HEK293 (cell line): Measurements from ENCODE around the gene ING4.

Source experiments
- BCL6B ChIP-seq: fragments of 450-650 bp; formaldehyde crosslinking; IDR thresholded peaks from 2 replicates; pipeline ENCODE4 v1.5.1; 2017; ENCODE audit warnings: missing biosample characterization, missing genetic modification characterization
- EGR2 ChIP-seq: fragments of 450-650 bp; formaldehyde crosslinking; IDR thresholded peaks from 2 replicates; pipeline ENCODE4 v1.5.1; 2016; ENCODE audit warnings: low read depth, missing biosample characterization, missing genetic modification characterization
- MYNN ChIP-seq: fragments of 450-650 bp; formaldehyde crosslinking; IDR thresholded peaks from 2 replicates; pipeline ENCODE4 v1.5.1; 2016; ENCODE audit warnings: missing biosample characterization, missing genetic modification characterization, borderline replicate concordance
- OVOL3 ChIP-seq: fragments of 450-650 bp; formaldehyde crosslinking; IDR thresholded peaks from 2 replicates; pipeline ENCODE4 v1.5.1; 2016; ENCODE audit warnings: missing biosample characterization, missing genetic modification characterization
- PRDM1 ChIP-seq: fragments of 450-650 bp; formaldehyde crosslinking; IDR thresholded peaks from 2 replicates; pipeline ENCODE4; 2016; ENCODE audit warnings: missing biosample characterization, missing genetic modification characterization
- PRDM4 ChIP-seq: fragments of 450-650 bp; formaldehyde crosslinking; IDR thresholded peaks from 2 replicates; pipeline ENCODE4 v1.5.1; 2017; ENCODE audit warnings: missing biosample characterization, missing genetic modification characterization
- RBAK ChIP-seq: fragments of 450-650 bp; formaldehyde crosslinking; IDR thresholded peaks from 2 replicates; pipeline ENCODE4 v1.5.1; 2016; ENCODE audit warnings: missing biosample characterization, missing genetic modification characterization
- SCRT2 ChIP-seq: fragments of 450-650 bp; formaldehyde crosslinking; IDR thresholded peaks from 2 replicates; pipeline ENCODE4 v1.5.1; 2016; ENCODE audit warnings: missing biosample characterization, missing genetic modification characterization
- TRIM28 ChIP-seq: IDR thresholded peaks from 2 replicates; pipeline ENCODE4 v1.6.1; 2011; ENCODE audit warnings: low read length, control low read depth, borderline replicate concordance
- YY1 ChIP-seq: fragments of 450-650 bp; formaldehyde crosslinking; IDR thresholded peaks from 2 replicates; pipeline ENCODE4 v1.5.1; 2018; ENCODE audit warnings: missing biosample characterization, missing genetic modification characterization
- YY2 ChIP-seq: fragments of 450-650 bp; formaldehyde crosslinking; IDR thresholded peaks from 2 replicates; pipeline ENCODE4 v1.5.1; 2016; ENCODE audit warnings: missing biosample characterization, missing genetic modification characterization
- ZBTB26 ChIP-seq: fragments of 450-650 bp; formaldehyde crosslinking; optimal IDR thresholded peaks from 2 replicates; pipeline ENCODE3; 2016; ENCODE audit warnings: missing biosample characterization, mild to moderate bottlenecking, missing genetic modification characterization
- ZBTB6 ChIP-seq: fragments of 450-650 bp; formaldehyde crosslinking; IDR thresholded peaks from 2 replicates; pipeline ENCODE4 v1.5.1; 2017; ENCODE audit warnings: missing biosample characterization, missing genetic modification characterization
- ZEB2 ChIP-seq: fragments of 450-650 bp; formaldehyde crosslinking; IDR thresholded peaks from 2 replicates; pipeline ENCODE4 v1.5.1; 2016; ENCODE audit warnings: missing biosample characterization, missing genetic modification characterization
- ZFP37 ChIP-seq: fragments of 450-650 bp; formaldehyde crosslinking; IDR thresholded peaks from 2 replicates; pipeline ENCODE4 v1.5.1; 2016; ENCODE audit warnings: missing biosample characterization, missing genetic modification characterization
- ZNF10 ChIP-seq: fragments of 450-650 bp; formaldehyde crosslinking; IDR thresholded peaks from 2 replicates; pipeline ENCODE4 v1.5.1; 2017; ENCODE audit warnings: missing biosample characterization, missing genetic modification characterization
- ZNF16 ChIP-seq: fragments of 450-650 bp; formaldehyde crosslinking; IDR thresholded peaks from 2 replicates; pipeline ENCODE4 v1.5.1; 2016; ENCODE audit warnings: low read depth, missing biosample characterization, missing genetic modification characterization
- ZNF202 ChIP-seq: fragments of 450-650 bp; formaldehyde crosslinking; IDR thresholded peaks from 2 replicates; pipeline ENCODE4 v1.5.1; 2016; ENCODE audit warnings: missing biosample characterization, missing genetic modification characterization, borderline replicate concordance
- ZNF266 ChIP-seq: fragments of 450-650 bp; formaldehyde crosslinking; IDR thresholded peaks from 2 replicates; pipeline ENCODE4 v1.5.1; 2016; ENCODE audit warnings: missing biosample characterization, missing genetic modification characterization, low read depth
- ZNF292 ChIP-seq: fragments of 450-650 bp; formaldehyde crosslinking; IDR thresholded peaks from 2 replicates; pipeline ENCODE4 v1.5.1; 2016; ENCODE audit warnings: low read depth, missing biosample characterization, missing genetic modification characterization, borderline replicate concordance
- ZNF37A ChIP-seq: fragments of 450-650 bp; IDR thresholded peaks from 2 replicates; pipeline ENCODE4 v1.5.1; 2018; ENCODE audit warnings: missing biosample characterization, missing genetic modification characterization
- ZNF391 ChIP-seq: fragments of 450-650 bp; formaldehyde crosslinking; IDR thresholded peaks from 2 replicates; pipeline ENCODE4 v1.5.1; 2016; ENCODE audit warnings: low read depth, missing biosample characterization, missing genetic modification characterization, borderline replicate concordance
- ZNF449 ChIP-seq: fragments of 450-650 bp; formaldehyde crosslinking; IDR thresholded peaks from 2 replicates; pipeline ENCODE4 v1.5.1; 2017; ENCODE audit warnings: missing biosample characterization, mild to moderate bottlenecking, missing genetic modification characterization, moderate library complexity
- ZNF510 ChIP-seq: fragments of 450-650 bp; formaldehyde crosslinking; IDR thresholded peaks from 2 replicates; pipeline ENCODE4 v1.5.1; 2018; ENCODE audit warnings: mild to moderate bottlenecking, missing genetic modification characterization, missing biosample characterization; ENCODE audit not compliant: insufficient replicate concordance
- ZNF560 ChIP-seq: fragments of 450-650 bp; formaldehyde crosslinking; IDR thresholded peaks from 2 replicates; pipeline ENCODE4 v1.5.1; 2017; ENCODE audit warnings: missing biosample characterization, missing genetic modification characterization, borderline replicate concordance
- ZNF596 ChIP-seq: fragments of 450-650 bp; IDR thresholded peaks from 2 replicates; pipeline ENCODE4 v1.5.0; 2018; ENCODE audit warnings: missing biosample characterization, mild to moderate bottlenecking, missing genetic modification characterization, moderate library complexity
- ZNF654 ChIP-seq: fragments of 450-650 bp; formaldehyde crosslinking; IDR thresholded peaks from 2 replicates; pipeline ENCODE4 v1.5.1; 2016; ENCODE audit warnings: low read depth, missing biosample characterization, missing genetic modification characterization
- ZNF664 ChIP-seq: fragments of 450-650 bp; formaldehyde crosslinking; IDR thresholded peaks from 2 replicates; pipeline ENCODE4 v1.5.1; 2016; ENCODE audit warnings: missing biosample characterization, missing genetic modification characterization
- ZNF785 ChIP-seq: fragments of 450-650 bp; formaldehyde crosslinking; IDR thresholded peaks from 2 replicates; pipeline ENCODE4 v1.5.1; 2016; ENCODE audit warnings: missing biosample characterization, missing genetic modification characterization
- ZNF792 ChIP-seq: fragments of 450-650 bp; formaldehyde crosslinking; IDR thresholded peaks from 2 replicates; pipeline ENCODE4 v1.5.1; 2016; ENCODE audit warnings: missing biosample characterization, missing genetic modification characterization
- ZSCAN16 ChIP-seq: fragments of 450-650 bp; formaldehyde crosslinking; IDR thresholded peaks from 2 replicates; pipeline ENCODE4 v1.5.1; 2016; ENCODE audit warnings: missing biosample characterization, missing genetic modification characterization

The ING4 gene

GRCh38 chr12:6613015-6613775, 49.7 kb downstream of the ING4 start (continued):
- TF ChIP-seq ZBTB6 (tag by site-specific recombination) (0 out of 2 replicates have a peak, but pooled peaks have one; percentile 18), ZNF596 (tag by site-specific recombination) (no peak), ZNF664 (tag by site-specific recombination) (no peak), PRDM4 (tag by site-specific recombination) (no peak; the same call in none of the 2 replicates), ZSCAN16 (tag by site-specific recombination) (no peak), EGR2 (tag by site-specific recombination) (peak; percentile 74; the same call in 1 of the 2 replicates), SCRT2 (tag by site-specific recombination) (0 out of 2 replicates have a peak, but pooled peaks have one; percentile 26), ZNF391 (tag by site-specific recombination) (peak; percentile 92; the same call in 1 of the 2 replicates), ZNF202 (tag by site-specific recombination) (no peak), ZNF785 (tag by site-specific recombination) (no peak), RBAK (no peak), ZNF37A (tag by site-specific recombination) (no peak), ZEB2 (tag by site-specific recombination) (peak; percentile 97), YY1 (tag by site-specific recombination) (no peak; the same call in 1 of the 2 replicates), ZBTB26 (tag by site-specific recombination) (no peak), ZNF560 (tag by site-specific recombination) (no peak), ZNF792 (tag by site-specific recombination) (peak; percentile 24; the same call in 1 of the 2 replicates), OVOL3 (tag by site-specific recombination) (no peak), ZNF292 (no peak), YY2 (tag by site-specific recombination) (peak; percentile 42; the same call in 1 of the 2 replicates), ZNF266 (tag by site-specific recombination) (no peak), ZFP37 (tag by site-specific recombination) (peak; percentile 76; the same call in 1 of the 2 replicates), MYNN (no peak), ZNF654 (tag by site-specific recombination) (no peak), BCL6B (tag by site-specific recombination) (no peak), ZNF16 (tag by site-specific recombination) (no peak), PRDM1 (tag by site-specific recombination) (no peak), ZNF449 (tag by site-specific recombination) (no peak), ZNF10 (tag by site-specific recombination) (peak; percentile 62; the same call in 1 of the 2 replicates), ZNF510 (no peak), TRIM28 (no peak)
